ENCODE results near the gene LRCH1. TPM values are rescaled to one million over a fixed set of nuclear protein-coding genes. Genes with fewer than 3 reads are reported as not detected.

The LRCH1 gene
- total RNA-seq, 1 experiment from 2014 or later: 27.0 TPM

DNA sequence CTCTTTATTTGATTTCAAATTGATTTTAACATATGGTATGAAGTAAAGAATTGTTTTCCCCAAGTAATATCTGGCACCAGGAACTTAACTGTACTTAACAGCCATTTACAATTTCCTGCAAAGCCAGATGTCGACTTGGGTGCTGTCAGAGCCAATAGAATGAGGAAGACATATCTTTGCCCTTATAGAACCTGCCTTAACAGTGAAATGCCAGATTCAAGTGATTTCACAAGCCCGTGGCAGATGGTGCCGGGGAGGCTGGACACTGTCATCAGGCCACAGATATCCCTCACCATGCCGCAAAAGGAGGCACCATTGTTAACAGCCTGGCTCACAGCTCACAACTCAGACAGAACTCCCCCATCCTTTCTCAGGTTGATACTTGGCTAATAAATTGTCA lies 195.3 kb downstream of the LRCH1 start:
- H3K9me3 Mint-ChIP-seq (ENCODE audit: unreplicated experiment): no peaks in the 10 kb centered on the region
- H3K36me3 Mint-ChIP-seq (ENCODE audit: insufficient read depth, unreplicated experiment): peaks cover 76% of the 10 kb centered on the region
- no peak overlapping the region for H3K4me3 Mint-ChIP-seq (ENCODE audit: unreplicated experiment)

GRCh38 chr13:46749951-46750350 lies 197.0 kb downstream of the LRCH1 start:
- intact Hi-C loops (cut with micrococcal nuclease; ENCODE audit: unreplicated experiment): no loop called here
- H3K4me1 ChIP-seq: peaks cover 14% of the 10 kb centered on the region
- Mint-ChIP-seq H3K4me1 (ENCODE audit: low read depth, unreplicated experiment) (peaks cover 17% of the 10 kb centered on the region), H3K27ac (ENCODE audit: unreplicated experiment) (no peak overlapping the region), H3K4me3 (ENCODE audit: unreplicated experiment) (no peak overlapping the region), H3K27me3 (ENCODE audit: insufficient read depth, unreplicated experiment) (no peaks in the 10 kb centered on the region), H3K36me3 (ENCODE audit: insufficient read depth, unreplicated experiment) (peaks cover 65% of the 10 kb centered on the region), H3K9me3 (ENCODE audit: unreplicated experiment) (no peaks in the 10 kb centered on the region)
- 0 out of 2 replicates have a peak, but pooled peaks cover 4% of the 10 kb centered on the region for H3K9me3 ChIP-seq
- CTCF ChIA-PET: no interaction called here
- no TSS peak for BruUV-seq (replicated peaks)
- TF ChIP-seq CTCF (IDR thresholded peaks at IDR 0.05; ENCODE audit: insufficient read depth in 1 of 2, low read depth in 1 of 2, low read length in 1 of 2, severe bottlenecking in 1 of 2, unreplicated experiment in 1 of 2): no peak
- POLR2A ChIA-PET: no interaction called here
- no peak for DNase-seq
- peaks cover 8% of the 10 kb centered on the region for H3K36me3 ChIP-seq (ENCODE audit: control insufficient read depth, insufficient read depth, low read length)
- no peaks in the 10 kb centered on the region for H3K27me3 ChIP-seq (replicated peaks; ENCODE audit: control insufficient read depth, insufficient read depth, low read length)
- H3K4me3 ChIP-seq (ENCODE audit: low read depth, low read length): no peak overlapping the region

More for the DNA sequence above, 195.3 kb downstream of the LRCH1 start:
- no peak overlapping the region for H3K27ac Mint-ChIP-seq (ENCODE audit: unreplicated experiment)
- Histone ChIP-seq H3K36me3 (ENCODE audit: control insufficient read depth, insufficient read depth, low read length) (peaks cover 8% of the 10 kb centered on the region), H3K4me3 (ENCODE audit: low read depth, low read length) (no peak overlapping the region), H3K4me1 (peaks cover 14% of the 10 kb centered on the region), H3K9me3 (0 out of 2 replicates have a peak, but pooled peaks cover 5% of the 10 kb centered on the region), H3K27me3 (replicated peaks; ENCODE audit: control insufficient read depth, insufficient read depth, low read length) (no peaks in the 10 kb centered on the region)
- ChIA-PET CTCF (no interaction called here), POLR2A (no interaction called here)
- peaks cover 17% of the 10 kb centered on the region for H3K4me1 Mint-ChIP-seq (ENCODE audit: low read depth, unreplicated experiment)
- TF ChIP-seq CTCF (IDR thresholded peaks at IDR 0.05; ENCODE audit: insufficient read depth in 1 of 2, low read depth in 1 of 2, low read length in 1 of 2, severe bottlenecking in 1 of 2, unreplicated experiment in 1 of 2): no peak
- H3K27me3 Mint-ChIP-seq (ENCODE audit: insufficient read depth, unreplicated experiment): no peaks in the 10 kb centered on the region
- intact Hi-C loops (cut with micrococcal nuclease; ENCODE audit: unreplicated experiment): no loop called here
- DNase-seq: no peak
- BruUV-seq (replicated peaks): no TSS peak

GRCh38 chr13:46751811-46752635 lies 199.1 kb downstream of the LRCH1 start:
- H3K27ac Mint-ChIP-seq (ENCODE audit: unreplicated experiment): no peak overlapping the region
- Histone ChIP-seq H3K4me1 (peaks cover 8% of the 10 kb centered on the region), H3K9me3 (no peaks in the 10 kb centered on the region), H3K27me3 (replicated peaks; ENCODE audit: control insufficient read depth, insufficient read depth, low read length) (no peaks in the 10 kb centered on the region), H3K4me3 (ENCODE audit: low read depth, low read length) (no peak overlapping the region), H3K36me3 (ENCODE audit: control insufficient read depth, insufficient read depth, low read length) (peaks cover 6% of the 10 kb centered on the region)
- H3K36me3 Mint-ChIP-seq (ENCODE audit: insufficient read depth, unreplicated experiment): peaks cover 45% of the 10 kb centered on the region
- H3K27me3 Mint-ChIP-seq (ENCODE audit: insufficient read depth, unreplicated experiment): no peaks in the 10 kb centered on the region
- DNase-seq: no peak
- no peaks in the 10 kb centered on the region for H3K9me3 Mint-ChIP-seq (ENCODE audit: unreplicated experiment)
- TF ChIP-seq CTCF (IDR thresholded peaks at IDR 0.05; ENCODE audit: insufficient read depth in 1 of 2, low read depth in 1 of 2, low read length in 1 of 2, severe bottlenecking in 1 of 2, unreplicated experiment in 1 of 2): no peak
- CTCF ChIA-PET: no interaction called here
- POLR2A ChIA-PET: no interaction called here
- peaks cover 2% of the 10 kb centered on the region for H3K4me1 Mint-ChIP-seq (ENCODE audit: low read depth, unreplicated experiment)
- H3K4me3 Mint-ChIP-seq (ENCODE audit: unreplicated experiment): no peak overlapping the region
- intact Hi-C loops (cut with micrococcal nuclease; ENCODE audit: unreplicated experiment): no loop called here
- no TSS peak for BruUV-seq (replicated peaks)

All from Caco-2 (cell line).